OCI-M2 (cell line): ENCODE measurements around the gene URGCP.
"Not testable (repeated sequence)": the region's sequence is repeated elsewhere in the genome, so short reads cannot be mapped to it uniquely, and the experiment has no call there.

Experiments used
- DNase-seq: peaks from one replicate; lab custom pipeline; 2025; ENCODE audit not compliant: unreplicated experiment; lab: John Stamatoyannopoulos, UW

Gene URGCP

DNA sequence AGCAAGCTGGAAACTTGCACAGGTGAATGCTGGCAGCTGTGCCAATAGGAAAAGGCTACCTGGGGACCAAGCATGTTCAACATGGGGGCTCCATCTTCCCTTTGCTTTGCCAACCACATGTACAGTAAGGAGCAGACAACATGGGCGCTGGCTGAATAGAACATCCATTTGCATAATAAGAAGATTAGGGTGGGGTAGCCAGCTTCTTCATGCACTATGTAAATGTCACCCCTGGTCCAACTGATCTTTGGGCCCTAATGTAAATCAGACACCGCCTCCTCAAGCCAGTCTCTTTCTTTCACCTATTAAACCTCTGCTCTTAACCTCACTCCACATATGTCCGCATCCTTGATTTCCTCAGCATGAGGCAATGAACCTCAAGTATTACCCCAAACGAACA is 63.1 kb downstream of the URGCP start:
- DNase-seq: no peak

DNA sequence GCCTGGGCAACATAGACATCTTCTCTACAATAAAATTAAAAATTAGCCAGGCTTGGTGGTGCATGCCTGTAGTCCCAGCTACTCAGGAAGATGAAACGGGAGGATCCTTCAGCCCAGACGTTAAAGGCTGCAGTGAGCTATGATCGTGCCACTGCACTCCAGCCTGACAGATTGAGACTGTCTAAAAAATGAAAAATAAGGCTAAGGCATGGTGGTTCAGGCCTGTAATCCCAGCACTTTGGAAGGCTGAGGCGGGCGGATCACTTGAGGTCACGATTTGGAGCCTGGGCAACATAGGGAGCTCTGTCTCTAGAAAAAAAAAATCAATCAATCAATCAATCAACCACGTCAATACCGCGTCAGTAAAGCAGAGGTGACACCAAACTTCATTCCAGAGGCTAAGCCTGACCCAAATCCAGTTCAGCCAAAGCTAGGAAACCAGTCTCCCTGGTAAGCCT is 68.2 kb downstream of the URGCP start:
- DNase-seq: no peak

DNA sequence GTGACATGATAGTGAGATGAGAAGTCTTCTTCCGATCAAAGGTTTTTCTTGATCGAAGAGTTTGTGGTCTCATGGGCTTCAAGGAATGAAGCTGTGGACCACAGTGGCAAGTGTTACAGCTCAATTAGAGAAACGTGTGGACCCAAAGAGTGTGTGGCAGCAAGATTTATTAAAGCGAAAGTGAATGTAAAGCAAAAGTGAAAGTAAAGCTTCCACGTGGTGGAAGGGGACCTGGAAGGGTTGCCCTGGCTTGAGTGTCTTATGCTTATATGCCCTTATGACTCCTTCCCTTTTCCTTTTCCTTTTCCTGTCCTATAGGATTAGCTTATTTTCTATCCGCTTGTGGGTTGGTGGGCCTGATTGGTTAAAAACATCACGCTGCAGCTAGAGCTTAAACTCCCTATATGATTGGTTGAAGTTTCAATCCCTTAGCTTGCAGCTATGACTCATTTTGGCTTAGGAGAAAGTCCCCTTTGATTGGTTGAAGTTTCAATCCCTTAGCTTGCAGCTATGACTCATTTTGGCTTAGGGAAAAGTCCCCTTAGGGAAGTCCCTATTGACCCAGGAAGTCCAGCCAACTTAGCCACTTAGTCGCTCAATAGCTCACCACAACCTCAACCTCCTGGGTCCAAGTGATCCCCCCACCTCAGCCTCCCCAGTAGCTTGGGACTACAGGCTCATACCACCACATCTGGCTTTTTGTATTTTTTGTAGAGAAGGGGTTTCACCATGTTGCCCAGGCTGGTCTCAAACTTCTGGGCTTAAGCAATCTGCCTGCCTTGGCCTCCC is 71.7 kb downstream of the URGCP start:
- no peak for DNase-seq

DNA sequence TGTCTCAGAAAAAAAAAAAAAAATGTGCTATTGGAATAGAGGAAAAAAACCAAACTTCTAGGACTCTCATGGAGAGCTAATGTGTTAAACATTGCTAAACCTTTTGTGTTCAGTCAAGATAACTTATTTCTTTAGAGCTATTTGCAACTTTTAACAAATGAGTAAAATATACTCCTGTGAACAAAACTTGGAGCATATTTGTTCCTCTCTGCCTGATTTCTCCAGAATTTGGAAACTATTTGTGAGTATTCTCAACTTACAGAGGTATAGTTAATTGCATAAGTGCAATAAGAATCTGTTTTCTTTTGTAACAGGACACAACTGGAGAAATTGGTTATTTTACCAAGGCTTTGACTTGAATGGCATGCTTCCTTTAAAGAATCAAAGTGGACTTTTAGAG is 75.5 kb downstream of the URGCP start:
- not testable (repeated sequence) for DNase-seq
